ENCODE data around the gene ACSF2.

The ACSF2 gene

GRCh38 chr17:50464736-50465135 is 38.7 kb downstream of the ACSF2 start:
- TF ChIP-seq, protein P1, sequence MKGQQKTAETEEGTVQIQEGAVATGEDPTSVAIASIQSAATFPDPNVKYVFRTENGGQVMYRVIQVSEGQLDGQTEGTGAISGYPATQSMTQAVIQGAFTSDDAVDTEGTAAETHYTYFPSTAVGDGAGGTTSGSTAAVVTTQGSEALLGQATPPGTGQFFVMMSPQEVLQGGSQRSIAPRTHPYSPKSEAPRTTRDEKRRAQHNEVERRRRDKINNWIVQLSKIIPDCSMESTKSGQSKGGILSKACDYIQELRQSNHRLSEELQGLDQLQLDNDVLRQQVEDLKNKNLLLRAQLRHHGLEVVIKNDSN (IDR thresholded peaks at IDR 0.05) = no peak
- TF ChIP-seq TEAD4 (IDR thresholded peaks at IDR 0.05) (no peak), EP300 (IDR thresholded peaks at IDR 0.05; ENCODE audit: borderline replicate concordance) (no peak), TAF1 (IDR thresholded peaks at IDR 0.05; ENCODE audit: low read depth) (no peak)

- TF ChIP-seq ZBTB7A (IDR thresholded peaks at IDR 0.05; ENCODE audit: low read depth) (no peak), EGR1 (IDR thresholded peaks at IDR 0.05) (no peak), MAX (IDR thresholded peaks at IDR 0.05) (no peak), YY1 (IDR thresholded peaks at IDR 0.05; ENCODE audit: low read depth) (no peak), FOXM1 (IDR thresholded peaks at IDR 0.05; ENCODE audit: borderline replicate concordance, low read depth) (no peak), REST (IDR thresholded peaks at IDR 0.05; ENCODE audit: low read depth) (no peak), TEAD4 (IDR thresholded peaks at IDR 0.05) (no peak), TAF1 (IDR thresholded peaks at IDR 0.05; ENCODE audit: low read depth) (no peak), TCF12 (IDR thresholded peaks at IDR 0.05; ENCODE audit: low read depth) (no peak), RAD21 (IDR thresholded peaks at IDR 0.05; ENCODE audit: low read depth) (no peak), CREB1 (IDR thresholded peaks at IDR 0.05; ENCODE audit: low read depth) (no peak), NFIC (IDR thresholded peaks at IDR 0.05) (no peak), CEBPB (IDR thresholded peaks at IDR 0.05) (no peak), EP300 (IDR thresholded peaks at IDR 0.05; ENCODE audit: borderline replicate concordance) (no peak)
- TF ChIP-seq, protein P1 (IDR thresholded peaks at IDR 0.05) = no peak
These were observed 39.2 kb downstream of the ACSF2 start for GRCh38 chr17:50465171-50465570.

DNA sequence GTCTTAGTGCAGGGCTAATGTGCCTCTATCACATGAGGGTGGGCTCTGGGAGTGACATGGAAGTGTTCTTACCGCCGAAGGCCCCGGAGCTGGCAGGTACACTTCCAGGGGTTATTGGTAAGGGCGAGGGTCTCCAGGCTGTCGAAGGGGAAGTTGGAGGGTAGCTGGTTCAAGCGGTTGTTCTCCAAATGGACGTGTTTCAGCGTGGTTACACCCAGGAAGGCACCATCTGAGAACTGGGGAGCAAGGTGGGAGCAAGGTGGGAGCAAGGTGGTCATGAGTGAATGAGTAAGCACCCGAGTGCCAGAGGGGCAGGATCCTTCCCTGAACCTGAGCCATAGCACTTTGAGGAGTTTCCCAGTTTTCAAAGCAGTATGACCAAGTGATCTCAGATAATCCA is 39.6 kb downstream of the ACSF2 start:
- TF ChIP-seq ZBTB7A (IDR thresholded peaks at IDR 0.05; ENCODE audit: low read depth) (no peak), YY1 (IDR thresholded peaks at IDR 0.05; ENCODE audit: low read depth) (no peak), FOXM1 (IDR thresholded peaks at IDR 0.05; ENCODE audit: borderline replicate concordance, low read depth) (no peak), NFIC (IDR thresholded peaks at IDR 0.05) (no peak), TCF12 (IDR thresholded peaks at IDR 0.05; ENCODE audit: low read depth) (no peak), CEBPB (IDR thresholded peaks at IDR 0.05) (no peak)

- TF ChIP-seq EGR1 (IDR thresholded peaks at IDR 0.05) = no peak
- no peak for TF ChIP-seq REST (IDR thresholded peaks at IDR 0.05; ENCODE audit: low read depth)
- no peak for TF ChIP-seq RAD21 (IDR thresholded peaks at IDR 0.05; ENCODE audit: low read depth)
- TF ChIP-seq, protein P1 (IDR thresholded peaks at IDR 0.05) = no peak
- no peak for TF ChIP-seq TEAD4 (IDR thresholded peaks at IDR 0.05)
- no peak for TF ChIP-seq CEBPB (IDR thresholded peaks at IDR 0.05)
- TF ChIP-seq ZBTB7A (IDR thresholded peaks at IDR 0.05; ENCODE audit: low read depth) = no peak
- TF ChIP-seq TAF1 (IDR thresholded peaks at IDR 0.05; ENCODE audit: low read depth) = no peak
- TF ChIP-seq FOXM1 (IDR thresholded peaks at IDR 0.05; ENCODE audit: borderline replicate concordance, low read depth) = no peak
- no peak for TF ChIP-seq EP300 (IDR thresholded peaks at IDR 0.05; ENCODE audit: borderline replicate concordance)
- no peak for TF ChIP-seq TCF12 (IDR thresholded peaks at IDR 0.05; ENCODE audit: low read depth)
- no peak for TF ChIP-seq YY1 (IDR thresholded peaks at IDR 0.05; ENCODE audit: low read depth)
- TF ChIP-seq MAX (IDR thresholded peaks at IDR 0.05) = no peak
- no peak for TF ChIP-seq CREB1 (IDR thresholded peaks at IDR 0.05; ENCODE audit: low read depth)
- TF ChIP-seq NFIC (IDR thresholded peaks at IDR 0.05) = no peak
These were observed 40.5 kb downstream of the ACSF2 start for GRCh38 chr17:50466371-50467113.

DNA sequence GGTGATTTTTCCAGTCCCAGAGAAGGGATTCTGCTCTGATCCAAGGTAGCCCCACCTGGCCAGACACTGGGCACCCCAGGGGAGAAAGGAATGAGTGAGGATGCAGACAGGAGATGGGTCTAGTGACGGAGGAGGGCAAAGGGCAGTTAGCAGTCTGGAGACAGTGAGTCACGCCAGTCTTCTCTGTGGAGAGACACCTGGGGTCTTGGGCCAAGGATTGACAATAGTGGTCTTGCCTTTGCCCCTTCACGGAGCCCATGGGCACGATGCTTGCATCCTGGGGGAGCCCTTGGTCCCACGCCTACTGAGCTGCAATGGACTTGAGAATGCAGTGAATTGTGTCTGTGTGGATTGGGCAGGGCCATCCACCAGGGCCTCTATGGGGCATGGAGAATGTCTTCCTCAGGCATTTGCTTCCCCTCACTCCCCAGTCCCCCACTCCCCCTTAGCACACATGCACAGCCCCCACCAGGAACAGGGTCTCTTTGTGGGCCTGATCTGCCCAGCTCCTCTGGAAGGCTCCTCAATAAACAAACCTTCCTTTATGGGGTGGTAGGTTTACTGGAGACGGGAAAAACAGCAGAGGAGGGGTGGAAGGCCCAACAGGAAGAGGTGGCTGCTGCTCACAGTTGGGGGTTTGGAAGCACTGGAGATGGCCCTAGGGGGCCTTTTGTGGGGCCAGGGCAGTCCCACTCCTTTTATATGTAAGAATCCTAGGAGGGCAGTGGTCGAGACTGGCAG is 41.3 kb downstream of the ACSF2 start:
- no peak for TF ChIP-seq TAF1 (IDR thresholded peaks at IDR 0.05; ENCODE audit: low read depth)
- TF ChIP-seq ZBTB7A (IDR thresholded peaks at IDR 0.05; ENCODE audit: low read depth) = no peak
- no peak for TF ChIP-seq RAD21 (IDR thresholded peaks at IDR 0.05; ENCODE audit: low read depth)
